ENCODE measurements around the gene PRKCZ.
A peak's percentile ranks its signal among the peaks of the same experiment; 100 is the strongest.
"Not testable (repeated sequence)": the region's sequence is repeated elsewhere in the genome, so short reads cannot be mapped to it uniquely, and the experiment has no call there.

PRKCZ gene

GRCh38 chr1:2136386-2137235, 86.4 kb downstream of the PRKCZ start:
- Histone ChIP-seq H3K4me1 (ENCODE audit: control insufficient read depth in 1 of 2, insufficient read depth in 1 of 2, low read depth in 1 of 2, low read length in 1 of 2) (peaks cover 33 to 43% of the 10 kb centered on the region in 2 experiments), H3K9me3 (no peaks in the 10 kb centered on the region), H3K4me3 (ENCODE audit: low read depth in 1 of 2, low read length in 1 of 2) (no peak overlapping the region), H3K27ac (no peak overlapping the region), H3K27me3 (no peaks in the 10 kb centered on the region), H3K36me3 (no peaks in the 10 kb centered on the region)
- TF ChIP-seq CTCF (IDR thresholded peaks at IDR 0.05), result no peak

GRCh38 chr1:2137257-2138121, 87.3 kb downstream of the PRKCZ start:
- no peak overlapping the region for H3K4me3 ChIP-seq (ENCODE audit: low read depth in 1 of 2, low read length in 1 of 2)
- no peak overlapping the region for H3K27ac ChIP-seq
- no peaks in the 10 kb centered on the region for H3K27me3 ChIP-seq
- no peaks in the 10 kb centered on the region for H3K9me3 ChIP-seq
- TF ChIP-seq CTCF (IDR thresholded peaks at IDR 0.05), result no peak
- peaks cover 39 to 46% of the 10 kb centered on the region in 2 experiments for H3K4me1 ChIP-seq (ENCODE audit: control insufficient read depth in 1 of 2, insufficient read depth in 1 of 2, low read depth in 1 of 2, low read length in 1 of 2)
- H3K36me3 ChIP-seq, result no peaks in the 10 kb centered on the region

- not testable (repeated sequence) for H3K27me3 ChIP-seq; H3K36me3 ChIP-seq; H3K4me3 ChIP-seq (ENCODE audit: low read depth in 1 of 2, low read length in 1 of 2); H3K9me3 ChIP-seq
- H3K27ac ChIP-seq, result peak overlapping the region; percentile 76
- H3K4me1 ChIP-seq (ENCODE audit: control insufficient read depth in 1 of 2, insufficient read depth in 1 of 2, low read depth in 1 of 2, low read length in 1 of 2), result peaks cover 44 to 49% of the 10 kb centered on the region in 2 experiments
Observed at GRCh38 chr1:2139156-2139555, 88.9 kb downstream of the PRKCZ start.

- Histone ChIP-seq H3K9me3 (no peaks in the 10 kb centered on the region), H3K27me3 (no peaks in the 10 kb centered on the region), H3K4me1 (ENCODE audit: control insufficient read depth in 1 of 2, insufficient read depth in 1 of 2, low read depth in 1 of 2, low read length in 1 of 2) (peaks cover 63 to 67% of the 10 kb centered on the region in 2 experiments), H3K4me3 (ENCODE audit: low read depth in 1 of 2, low read length in 1 of 2) (no peak overlapping the region), H3K27ac (peak overlapping the region; percentile 99), H3K36me3 (no peaks in the 10 kb centered on the region)
- no peak for TF ChIP-seq CTCF (IDR thresholded peaks at IDR 0.05)
Observed at GRCh38 chr1:2141025-2141424, 90.8 kb downstream of the PRKCZ start.

- no peak overlapping the region for H3K4me3 ChIP-seq (ENCODE audit: low read depth in 1 of 2, low read length in 1 of 2)
- no peaks in the 10 kb centered on the region for H3K27me3 ChIP-seq
- H3K36me3 ChIP-seq, result no peaks in the 10 kb centered on the region
- TF ChIP-seq CTCF (IDR thresholded peaks at IDR 0.05), result no peak
- H3K27ac ChIP-seq, result peak overlapping the region; percentile 99
- H3K4me1 ChIP-seq (ENCODE audit: control insufficient read depth in 1 of 2, insufficient read depth in 1 of 2, low read depth in 1 of 2, low read length in 1 of 2), result peaks cover 92 to 95% of the 10 kb centered on the region in 2 experiments
- no peaks in the 10 kb centered on the region for H3K9me3 ChIP-seq
Observed at GRCh38 chr1:2143814-2144500, 93.7 kb downstream of the PRKCZ start.
